Activated naive CD4-positive, alpha-beta T cell treated with anti-CD3 and anti-CD28 coated beads for 36 hours (primary cell): Measurements from ENCODE around the gene TFF1. TPM values are rescaled to one million over a fixed set of nuclear protein-coding genes. Genes with fewer than 3 reads are reported as not detected.

Experiments used
- CTCF ChIA-PET: fragments of 350-600 bp; sonication (Branson Sonifier 250); formaldehyde crosslinking; loops from one replicate; lab custom pipeline; 2021; ENCODE audit warnings: antibody characterized with exemption; lab: Charles Lee
- DNase-seq: peaks from one replicate; pipeline ENCODE4 v3.0.0-alpha.2; 2020
- H3K27ac Mint-ChIP-seq: one replicate; pipeline ENCODE4 v1.8.0; 2021; ENCODE audit warnings: mild to moderate bottlenecking, mixed read lengths
- H3K27me3 Mint-ChIP-seq: one replicate; pipeline ENCODE4 v1.8.0; 2021; ENCODE audit warnings: low read depth, mixed read lengths
- H3K36me3 Mint-ChIP-seq: one replicate; pipeline ENCODE4 v1.8.0; 2021; ENCODE audit warnings: low read depth, mixed read lengths
- H3K4me1 Mint-ChIP-seq: one replicate; pipeline ENCODE4 v1.8.0; 2021; ENCODE audit warnings: low read depth, mixed read lengths
- H3K4me3 Mint-ChIP-seq: one replicate; pipeline ENCODE4 v1.8.0; 2021; ENCODE audit warnings: mild to moderate bottlenecking, moderate library complexity, mixed read lengths
- H3K9me3 Mint-ChIP-seq: one replicate; pipeline ENCODE4 v1.8.0; 2021; ENCODE audit warnings: mixed read lengths
- intact Hi-C: fragments of 100-400 bp; cut with micrococcal nuclease; formaldehyde crosslinking; loops from one replicate; pipeline ENCODE4 v1.15.1; 2023
- total RNA-seq, 2 experiments: library from RNA; stranded (reverse); gene quantifications; one replicate each; pipeline ENCODE4 v1.2.3, GENCODE V29; 2021

Gene TFF1
- total RNA-seq, 2 experiments from 2014 or later: not detected

DNA sequence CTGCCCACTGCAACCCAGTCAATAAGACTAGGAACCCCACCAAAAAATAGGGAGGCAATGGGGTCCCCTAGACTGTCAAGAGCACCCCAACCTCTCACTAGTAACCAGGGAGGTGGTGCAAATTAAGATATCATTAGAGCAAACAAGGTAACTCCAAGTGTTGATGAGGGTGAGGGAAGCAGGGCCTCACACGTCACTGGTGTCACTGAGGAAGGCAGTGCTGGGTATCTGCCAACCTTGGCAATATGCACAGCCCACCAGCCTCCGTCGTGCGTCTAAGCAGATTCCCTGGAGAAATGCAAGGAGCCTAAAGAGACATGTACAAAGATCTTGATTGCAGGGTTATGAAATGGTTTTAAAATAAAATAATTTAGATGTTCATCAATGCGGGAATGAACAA is 41.1 kb upstream of the TFF1 start:
- DNase-seq: no peak
- peak overlapping the region; percentile 97 for H3K4me3 Mint-ChIP-seq
- H3K9me3 Mint-ChIP-seq: peaks cover 2% of the 10 kb centered on the region
- peaks cover 45% of the 10 kb centered on the region for H3K4me1 Mint-ChIP-seq
- peak overlapping the region; percentile 98 for H3K27ac Mint-ChIP-seq
- CTCF ChIA-PET: no interaction called here
- intact Hi-C loops: loop anchor here (5.0 to 10.0 kb wide), 4 partner anchors 403 to 1043 kb away; partner anchors contain the start of genes MX2 and PKNOX1
- H3K36me3 Mint-ChIP-seq: peaks cover 31% of the 10 kb centered on the region
- no peaks in the 10 kb centered on the region for H3K27me3 Mint-ChIP-seq

DNA sequence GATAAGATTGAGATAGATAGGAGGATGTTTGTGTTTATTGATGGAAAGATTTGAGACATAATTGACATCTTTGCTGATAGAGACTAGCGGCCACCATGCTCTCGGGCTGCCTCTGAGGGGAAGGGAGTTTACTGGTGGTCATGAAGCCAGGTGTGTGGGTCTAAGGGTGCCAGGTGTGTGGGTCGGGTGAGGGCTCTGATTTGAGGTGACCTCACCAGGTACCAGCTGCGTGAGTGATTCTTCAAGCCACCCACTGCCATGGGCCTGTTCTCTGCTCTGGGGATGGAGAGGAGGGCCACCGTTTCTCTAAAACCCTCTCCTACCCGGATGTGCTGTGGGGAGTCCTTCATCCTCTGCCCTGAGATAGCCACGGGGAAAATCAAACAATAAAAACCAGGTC is 40.5 kb upstream of the TFF1 start:
- intact Hi-C loops: loop anchor here (1.0 to 10.0 kb wide), 5 partner anchors 8 to 1042 kb away; partner anchors contain the start of genes MX2 and PKNOX1
- peak overlapping the region; percentile 98 for H3K27ac Mint-ChIP-seq
- no peaks in the 10 kb centered on the region for H3K27me3 Mint-ChIP-seq
- H3K9me3 Mint-ChIP-seq: peaks cover 6% of the 10 kb centered on the region
- no peak for DNase-seq
- CTCF ChIA-PET: no interaction called here
- peaks cover 33% of the 10 kb centered on the region for H3K36me3 Mint-ChIP-seq
- peaks cover 49% of the 10 kb centered on the region for H3K4me1 Mint-ChIP-seq
- peak overlapping the region; percentile 97 for H3K4me3 Mint-ChIP-seq

DNA sequence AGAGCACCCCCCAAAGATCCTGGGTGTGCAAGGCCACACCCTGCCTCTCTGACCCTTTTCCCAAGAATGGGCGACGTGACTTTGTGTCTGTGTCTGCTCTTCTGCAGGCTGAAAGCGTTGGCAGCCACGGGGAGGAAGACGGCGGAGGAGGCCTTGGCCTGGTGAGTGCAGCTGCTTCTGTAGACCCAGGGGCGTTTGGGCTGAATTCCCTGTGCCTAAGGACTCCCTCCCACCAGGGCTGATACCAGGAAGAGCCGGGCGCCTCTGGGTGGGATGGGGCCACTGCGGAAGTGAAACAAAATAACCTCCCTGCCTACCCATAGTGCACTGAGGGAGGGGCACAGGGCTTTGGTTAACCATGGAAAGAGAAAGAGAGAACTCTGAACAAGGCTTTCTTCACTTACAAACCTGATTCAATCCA is 39.9 kb upstream of the TFF1 start:
- Mint-ChIP-seq H3K9me3 (peaks cover 11% of the 10 kb centered on the region), H3K4me1 (peaks cover 56% of the 10 kb centered on the region), H3K36me3 (peaks cover 38% of the 10 kb centered on the region), H3K4me3 (peak overlapping the region; percentile 97), H3K27me3 (no peaks in the 10 kb centered on the region), H3K27ac (peak overlapping the region; percentile 98)
- intact Hi-C loops: loop anchor here (1.0 to 10.0 kb wide), 5 partner anchors 9 to 1041 kb away; partner anchors contain the start of genes MX2 and PKNOX1
- peak; percentile 84 for DNase-seq
- CTCF ChIA-PET: no interaction called here

DNA sequence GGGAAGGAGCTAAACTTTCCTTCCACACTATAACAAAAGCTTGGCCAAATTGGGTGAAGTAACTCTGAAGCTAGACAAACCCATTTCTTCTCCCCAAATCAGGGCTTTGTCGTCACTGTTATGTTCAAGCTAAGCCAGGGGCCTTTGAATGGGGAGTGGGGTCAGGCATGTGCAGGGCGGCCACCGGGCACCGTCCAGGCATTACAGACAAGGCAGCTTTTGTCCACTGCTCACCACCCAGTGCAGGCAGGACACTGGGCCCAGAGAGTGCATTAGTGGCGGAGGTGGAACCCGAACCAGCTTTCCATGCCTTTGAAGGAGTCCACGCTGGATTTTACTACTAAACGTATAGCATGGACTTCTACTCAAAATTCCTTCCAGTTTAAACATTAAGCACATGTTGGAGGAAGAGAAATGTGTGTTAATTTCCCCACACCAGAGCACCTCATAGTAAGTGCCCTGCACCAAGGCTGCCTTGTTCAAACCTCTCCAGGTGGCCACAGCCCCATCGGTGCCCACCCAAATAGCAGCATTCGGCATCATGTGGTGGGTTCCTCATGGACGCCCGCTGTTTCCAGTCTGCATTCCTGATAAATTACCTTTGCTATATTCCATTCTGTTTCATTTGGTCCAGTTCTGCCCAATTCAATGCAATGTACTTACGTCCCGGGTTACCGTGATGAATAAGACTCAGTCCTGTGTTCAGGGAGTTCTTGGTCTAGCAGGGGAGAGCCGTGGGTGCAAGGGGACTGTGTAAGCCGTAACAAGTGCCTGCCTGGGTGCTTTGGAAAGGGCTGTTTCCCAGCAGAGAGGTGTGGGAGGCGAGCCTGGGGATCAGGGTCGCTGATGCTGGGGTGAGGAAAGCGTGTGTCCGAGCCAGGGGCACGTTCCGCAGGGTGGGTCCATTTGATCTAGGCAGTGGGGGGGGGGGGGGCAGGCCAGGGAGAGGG is 39.0 kb upstream of the TFF1 start:
- no peaks in the 10 kb centered on the region for H3K27me3 Mint-ChIP-seq
- CTCF ChIA-PET: interaction anchor here (0.6 to 2.8 kb wide), 10 partner anchors 13 to 217 kb away, joined by 3 to 19 read pairs (median 7); no protein-coding TSS in a partner anchor
- peak overlapping the region; percentile 97 for H3K4me3 Mint-ChIP-seq
- peaks cover 11% of the 10 kb centered on the region for H3K9me3 Mint-ChIP-seq
- peak overlapping the region; percentile 98 for H3K27ac Mint-ChIP-seq
- H3K36me3 Mint-ChIP-seq: peaks cover 38% of the 10 kb centered on the region
- no peak for DNase-seq
- H3K4me1 Mint-ChIP-seq: peaks cover 62% of the 10 kb centered on the region
- intact Hi-C loops: loop anchor here (1.0 to 10.0 kb wide), 6 partner anchors 10 to 1041 kb away; partner anchors contain the start of genes MX2 and PKNOX1

DNA sequence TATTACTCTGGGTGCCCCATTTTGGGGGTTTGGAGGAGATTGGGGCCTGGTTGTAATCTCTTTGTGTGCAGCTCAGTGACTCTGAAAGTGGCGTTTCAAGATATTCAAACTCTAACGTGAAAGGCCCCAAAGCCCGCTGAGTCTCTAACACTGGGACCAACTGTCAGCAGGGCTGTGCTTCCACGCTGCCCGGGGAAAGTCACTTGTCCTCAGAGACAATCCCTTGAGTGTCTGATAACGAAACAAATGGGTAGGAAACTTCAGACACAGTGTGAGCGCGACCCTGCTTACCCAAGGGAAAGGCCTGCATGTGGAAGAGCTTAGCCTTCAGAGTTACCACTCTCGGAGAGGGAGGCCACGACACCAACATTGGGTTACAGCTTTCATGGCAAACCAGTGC is 38.2 kb upstream of the TFF1 start:
- CTCF ChIA-PET: interaction anchor here (0.6 to 2.8 kb wide), 13 partner anchors 12 to 216 kb away, joined by 3 to 19 read pairs (median 5); no protein-coding TSS in a partner anchor
- Mint-ChIP-seq H3K27me3 (no peaks in the 10 kb centered on the region), H3K4me3 (peak overlapping the region; percentile 97), H3K9me3 (peaks cover 11% of the 10 kb centered on the region), H3K27ac (peak overlapping the region; percentile 98), H3K4me1 (peaks cover 62% of the 10 kb centered on the region), H3K36me3 (peaks cover 31% of the 10 kb centered on the region)
- DNase-seq: peak; percentile 50
- intact Hi-C loops: loop anchor here (2.0 to 10.0 kb wide), 6 partner anchors 18 to 1040 kb away; partner anchors contain the start of gene MX2

DNA sequence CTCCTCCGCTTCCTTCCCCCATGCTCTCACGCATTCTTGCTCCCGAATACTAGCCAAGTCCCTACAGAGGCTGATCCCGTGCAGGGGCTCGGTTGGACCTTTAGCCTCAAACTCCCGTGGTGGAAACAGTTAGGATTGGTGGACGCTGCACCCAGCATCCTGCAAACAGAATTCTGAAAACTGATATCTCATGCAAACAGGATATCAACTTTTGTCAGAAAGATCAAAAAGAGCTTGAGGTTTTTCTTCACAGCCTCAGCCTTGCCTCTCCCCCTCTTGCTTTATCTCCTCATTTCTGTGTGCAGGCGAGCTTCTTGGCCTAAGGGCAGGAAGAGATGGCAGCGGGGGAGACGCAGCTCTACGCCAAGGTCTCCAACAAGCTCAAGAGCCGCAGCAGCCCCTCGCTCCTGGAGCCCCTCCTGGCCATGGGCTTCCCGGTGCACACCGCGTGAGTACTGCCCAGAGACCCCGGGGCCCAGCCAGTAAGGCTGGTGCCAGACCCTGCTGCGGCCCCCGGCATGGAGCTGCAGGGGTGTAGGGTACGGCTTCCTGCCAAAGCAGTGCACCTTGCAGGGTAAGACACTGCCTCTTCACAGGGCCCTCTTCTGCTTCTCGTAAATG is 37.4 kb upstream of the TFF1 start, which contains the start of gene UBASH3A:
Gene UBASH3A (plus strand): TSS at position 292 of the 621 bp plus-strand sequence. CDS start 44 bp downstream, at position 336.
- intact Hi-C loops: loop anchor here (1.0 to 10.0 kb wide), 7 partner anchors 10 to 1039 kb away; partner anchors contain the start of gene MX2
- CTCF ChIA-PET: interaction anchor here (0.6 to 2.8 kb wide), 10 partner anchors 11 to 215 kb away, joined by 4 to 19 read pairs (median 7); no protein-coding TSS in a partner anchor
- DNase-seq: peak; percentile 61
- H3K4me1 Mint-ChIP-seq: peaks cover 63% of the 10 kb centered on the region
- peaks cover 28% of the 10 kb centered on the region for H3K36me3 Mint-ChIP-seq
- no peaks in the 10 kb centered on the region for H3K27me3 Mint-ChIP-seq
- peaks cover 11% of the 10 kb centered on the region for H3K9me3 Mint-ChIP-seq
- H3K27ac Mint-ChIP-seq: peak within 1 kb of the TSS; percentile 98
- H3K4me3 Mint-ChIP-seq: peak within 1 kb of the TSS; percentile 97

DNA sequence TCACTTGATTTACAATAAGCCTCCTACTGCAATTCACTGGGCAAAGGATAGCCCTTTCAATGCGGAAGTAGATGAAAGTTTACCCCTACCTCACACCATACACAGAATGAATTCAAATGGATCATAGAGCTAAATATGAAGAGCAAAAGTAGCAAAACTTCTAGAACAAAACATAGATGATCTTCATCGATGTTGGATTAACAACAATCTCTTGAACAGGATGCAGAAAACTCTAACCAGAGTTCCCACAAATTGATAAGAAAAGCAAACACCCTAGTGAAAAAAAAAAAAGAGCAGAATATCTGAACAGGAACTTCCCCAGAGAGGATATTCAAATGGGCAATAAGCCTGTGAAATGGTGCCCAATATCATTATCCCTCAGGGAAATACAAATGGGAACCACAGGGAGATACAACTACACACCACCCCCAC is 35.5 kb upstream of the TFF1 start:
- peaks cover 11% of the 10 kb centered on the region for H3K9me3 Mint-ChIP-seq
- no peaks in the 10 kb centered on the region for H3K27me3 Mint-ChIP-seq
- no peak overlapping the region for H3K4me3 Mint-ChIP-seq
- H3K4me1 Mint-ChIP-seq: peaks cover 60% of the 10 kb centered on the region
- no peak for DNase-seq
- intact Hi-C loops: loop anchor here (5.0 to 10.0 kb wide), 5 partner anchors 165 to 1037 kb away; partner anchors contain the start of gene MX2
- H3K36me3 Mint-ChIP-seq: peaks cover 25% of the 10 kb centered on the region
- H3K27ac Mint-ChIP-seq: peak overlapping the region; percentile 63
- CTCF ChIA-PET: interaction anchor here (1.1 to 1.2 kb wide), 2 partner anchors 63 to 92 kb away, joined by 4 to 5 read pairs; no protein-coding TSS in a partner anchor

DNA sequence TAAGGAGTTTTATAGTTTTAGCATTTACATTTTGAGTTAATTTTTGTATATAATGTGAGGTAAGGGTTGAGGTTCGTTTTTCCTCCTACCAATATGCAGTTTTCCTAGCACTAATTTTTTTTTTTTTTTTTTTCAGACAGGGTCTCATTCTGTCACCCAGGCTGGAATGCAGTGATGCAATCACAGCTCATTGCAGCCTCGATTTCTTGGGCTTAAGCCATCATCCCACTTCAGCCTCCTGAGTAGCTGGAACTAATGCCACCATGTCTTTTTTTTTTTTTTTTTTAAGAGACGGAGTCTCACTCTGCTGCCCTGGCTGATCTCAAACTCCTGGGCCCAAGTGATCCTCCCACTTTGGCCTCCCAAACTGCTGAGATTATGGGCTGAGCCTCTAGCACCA is 34.8 kb upstream of the TFF1 start:
- H3K36me3 Mint-ChIP-seq: peaks cover 21% of the 10 kb centered on the region
- peak overlapping the region; percentile 69 for H3K27ac Mint-ChIP-seq
- no peak for DNase-seq
- H3K27me3 Mint-ChIP-seq: no peaks in the 10 kb centered on the region
- CTCF ChIA-PET: interaction anchor here (0.8 to 1.2 kb wide), 2 partner anchors 49 to 63 kb away, joined by 3 to 5 read pairs; no protein-coding TSS in a partner anchor
- intact Hi-C loops: loop anchor here (5.0 to 10.0 kb wide), 5 partner anchors 164 to 1036 kb away; partner anchors contain the start of gene MX2
- peaks cover 55% of the 10 kb centered on the region for H3K4me1 Mint-ChIP-seq
- peaks cover 11% of the 10 kb centered on the region for H3K9me3 Mint-ChIP-seq
- no peak overlapping the region for H3K4me3 Mint-ChIP-seq

DNA sequence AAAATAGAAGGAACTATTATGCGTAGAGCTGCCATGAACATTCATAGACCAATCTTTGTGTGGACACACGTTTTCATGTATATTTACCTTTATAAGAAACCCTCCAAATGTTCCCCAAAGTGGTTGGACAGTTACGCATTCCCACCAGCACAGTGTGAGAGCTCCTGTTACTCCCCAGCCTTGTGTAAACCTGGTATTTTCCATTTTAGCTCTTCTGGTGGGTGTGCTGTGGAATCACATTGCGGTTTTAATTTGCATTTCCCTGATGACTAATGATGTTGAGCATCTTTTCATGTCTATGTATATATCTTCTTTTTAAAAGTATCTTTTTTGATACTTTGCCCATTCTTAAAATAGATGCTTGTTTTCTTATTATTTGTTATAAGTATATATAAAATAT is 34.2 kb upstream of the TFF1 start:
- Mint-ChIP-seq H3K9me3 (peaks cover 11% of the 10 kb centered on the region), H3K27me3 (no peaks in the 10 kb centered on the region), H3K4me3 (no peak overlapping the region), H3K4me1 (peaks cover 55% of the 10 kb centered on the region), H3K36me3 (peaks cover 18% of the 10 kb centered on the region), H3K27ac (no peak overlapping the region)
- peak; percentile 38 for DNase-seq
- CTCF ChIA-PET: interaction anchor here (0.5 to 1.4 kb wide), 4 partner anchors 16 to 62 kb away, joined by 3 to 5 read pairs (median 4); no protein-coding TSS in a partner anchor
- intact Hi-C loops: loop anchor here (5.0 to 10.0 kb wide), 5 partner anchors 163 to 1036 kb away; partner anchors contain the start of gene MX2

DNA sequence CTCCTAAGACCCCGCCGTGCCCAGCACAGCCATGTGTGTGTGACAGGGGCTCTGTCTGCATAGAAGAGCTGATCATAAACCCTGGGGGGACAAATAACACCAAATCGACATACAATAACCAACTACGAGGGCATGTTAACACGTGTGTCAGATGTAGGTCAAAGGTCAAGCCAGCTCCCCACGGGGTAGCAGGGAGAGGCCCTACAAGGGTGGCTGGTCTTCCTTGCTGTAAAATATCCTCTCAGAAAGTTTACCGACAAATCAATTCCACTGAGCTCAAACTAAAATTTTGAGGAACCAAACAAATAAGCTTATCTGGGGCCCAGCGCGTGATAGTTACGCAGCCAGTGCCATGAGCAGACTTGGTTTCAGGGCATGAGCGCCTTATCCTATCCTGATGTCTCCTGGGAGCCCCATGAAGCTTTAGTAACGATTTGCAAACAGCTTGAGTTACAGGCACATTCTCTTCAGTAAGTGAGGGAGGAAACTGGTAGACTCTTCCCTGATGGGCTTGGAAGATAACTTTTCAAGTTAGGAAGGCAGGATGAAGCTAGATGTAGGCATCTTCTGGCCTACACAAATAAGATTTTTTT is 32.2 kb upstream of the TFF1 start:
- Mint-ChIP-seq H3K4me3 (no peak overlapping the region), H3K27ac (peak overlapping the region; percentile 47), H3K4me1 (peaks cover 53% of the 10 kb centered on the region), H3K9me3 (peaks cover 11% of the 10 kb centered on the region), H3K27me3 (no peaks in the 10 kb centered on the region), H3K36me3 (peaks cover 9% of the 10 kb centered on the region)
- CTCF ChIA-PET: interaction anchor here (0.7 to 2.2 kb wide), 6 partner anchors 13 to 61 kb away, joined by 3 to 11 read pairs (median 4); no protein-coding TSS in a partner anchor
- intact Hi-C loops: no loop called here
- DNase-seq: no peak
